ENCODE data around the gene PABPN1. TPM values are rescaled to one million over a fixed set of nuclear protein-coding genes. Genes with fewer than 3 reads are reported as not detected.

PABPN1 gene
- total RNA-seq, 8 experiments from 2014 or later: 57.2 to 162 (median 91.9) TPM

DNA sequence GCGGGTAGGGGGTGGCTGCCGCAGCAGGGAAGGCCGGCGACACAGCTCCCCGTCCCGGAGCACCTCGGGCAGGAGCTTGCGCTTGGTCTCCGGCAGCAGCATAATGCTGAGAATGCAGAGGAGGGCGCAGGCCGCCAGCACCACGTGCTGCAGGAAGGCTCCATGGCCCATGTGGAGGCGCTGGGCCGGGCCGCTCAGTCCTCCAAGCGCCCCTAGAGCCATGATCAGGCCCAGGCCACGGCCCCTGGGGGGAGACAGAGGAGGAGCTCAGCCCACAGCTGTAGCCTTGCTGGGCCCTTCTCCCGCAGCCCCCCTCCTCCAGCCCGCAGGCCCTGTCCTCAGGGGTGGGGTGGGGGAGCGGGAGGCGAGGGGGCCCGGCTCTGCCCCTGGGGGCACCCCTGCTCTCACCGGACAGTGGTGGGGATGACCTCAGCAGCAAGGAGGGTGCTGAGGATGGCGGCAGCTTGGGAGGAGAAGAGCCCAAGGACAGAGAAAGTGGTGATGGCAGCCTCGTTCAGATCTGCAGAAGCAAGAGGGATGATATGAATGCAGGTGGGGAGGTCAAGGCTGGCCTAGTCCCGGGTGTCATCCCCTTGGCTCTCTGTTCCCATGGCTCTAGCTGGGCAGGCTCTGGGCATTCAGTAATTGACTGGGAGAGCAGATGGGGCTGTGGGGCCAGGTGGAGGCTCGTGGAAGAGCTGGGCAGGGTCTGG lies 25.6 kb downstream of the PABPN1 start:
- in situ Hi-C loops (cut with MboI; ENCODE audit: low pct_unique_long_range_greater_than_20kb in 2 of 9, low sequenced_read_pairs in 9 of 9, unreplicated experiment in 9 of 9): loop anchor here in 4 of 9 experiments (25.0 kb wide), 2 partner anchors 115 to 215 kb away; partner anchors contain the start of genes AP1G2 (in 2 of the 4), NGDN (in 2 of the 4), THTPA (in 2 of the 4) and ZFHX2 (in 2 of the 4)
- no peak overlapping the region for H3K27ac ChIP-seq
- H3K4me3 ChIP-seq: no peak overlapping the region
- ATAC-seq (replicated peaks in 6 of 8): peak in 5 of 8 experiments; percentile 7 to 35 (median 29)
- peaks cover 0 to 10% of the 10 kb centered on the region in 2 donors for H3K4me1 ChIP-seq (replicated peaks in 1 of 2)
- no CpG with 5 or more reads among the region's 27 CpGs for WGBS, 10 experiments

DNA sequence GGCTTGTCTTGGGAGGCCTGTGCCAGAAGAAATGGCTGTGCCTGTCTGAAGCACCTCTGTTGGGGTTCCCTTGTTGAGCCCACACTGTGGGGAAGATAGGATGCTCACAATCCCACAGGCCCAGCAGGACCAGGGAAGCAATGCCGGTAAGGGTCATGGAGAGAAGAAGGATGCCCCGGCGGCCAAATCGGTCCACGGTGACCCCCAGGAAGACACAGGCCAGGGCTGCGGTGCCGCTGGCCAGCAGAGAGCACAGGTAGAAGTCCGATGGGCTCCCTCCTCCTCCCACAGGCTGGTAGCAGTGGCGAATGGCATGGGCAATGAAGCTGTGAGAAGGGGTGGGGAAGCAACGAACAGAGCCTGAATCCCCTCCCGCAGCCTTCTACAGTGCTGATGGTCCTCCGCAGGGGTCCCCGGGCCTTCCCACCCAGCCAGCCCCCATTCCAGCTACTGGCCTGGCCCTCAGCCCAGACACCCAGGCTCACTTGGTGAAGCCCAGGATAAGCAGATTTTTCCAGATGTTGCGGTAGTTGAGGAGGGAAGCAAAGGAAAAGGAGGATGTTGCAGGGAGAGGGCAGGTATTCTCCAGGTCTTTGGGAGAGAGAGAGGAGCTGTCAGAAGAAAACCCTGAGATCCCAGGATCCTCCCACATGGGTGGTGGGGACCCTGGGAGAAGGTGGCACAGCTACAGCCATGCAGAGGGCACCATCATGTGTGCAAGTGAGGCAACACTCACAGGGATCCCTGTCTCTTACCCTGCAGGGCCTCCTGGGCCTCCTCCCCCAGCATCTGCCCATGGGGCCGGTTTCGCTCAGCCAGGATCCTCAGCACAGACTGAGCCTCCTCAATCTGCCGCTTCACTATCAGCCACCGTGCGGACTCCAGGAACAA lies 26.4 kb downstream of the PABPN1 start:
- Histone ChIP-seq H3K4me1 (replicated peaks in 1 of 2) (peaks cover 0 to 10% of the 10 kb centered on the region in 2 donors), H3K27ac (no peak overlapping the region), H3K4me3 (no peak overlapping the region)
- no peak for ATAC-seq (replicated peaks in 6 of 8)
- in situ Hi-C loops (cut with MboI; ENCODE audit: low pct_unique_long_range_greater_than_20kb in 2 of 9, low sequenced_read_pairs in 9 of 9, unreplicated experiment in 9 of 9): loop anchor here in 4 of 9 experiments (25.0 kb wide), 2 partner anchors 115 to 215 kb away; partner anchors contain the start of genes AP1G2 (in 2 of the 4), NGDN (in 2 of the 4), THTPA (in 2 of the 4) and ZFHX2 (in 2 of the 4)
- WGBS, 10 experiments: 87 to 100% (median 89%) methylated on average over 1 to 7 of the region's 19 CpGs; no CpG with 5 or more reads in 6 of the 10 experiments

DNA sequence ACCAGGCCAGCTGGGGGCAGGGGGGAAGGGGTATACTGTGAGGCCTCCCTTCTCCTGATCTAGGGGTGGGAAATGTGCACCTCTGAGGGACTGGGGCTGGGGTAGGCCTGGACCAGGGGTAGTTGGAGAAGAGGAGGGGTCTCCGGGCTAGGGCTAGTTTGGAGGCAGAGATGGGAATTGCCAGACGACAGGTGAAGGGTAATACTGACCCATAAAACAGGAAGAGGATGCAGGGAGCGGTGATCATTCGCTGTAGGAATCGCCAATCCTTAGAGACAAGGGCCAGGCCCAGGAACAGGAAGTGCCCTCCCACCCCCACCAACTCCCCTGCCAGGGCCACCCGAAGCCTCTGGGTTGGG lies 27.0 kb downstream of the PABPN1 start:
- Histone ChIP-seq H3K27ac (no peak overlapping the region), H3K4me3 (no peak overlapping the region), H3K4me1 (replicated peaks in 1 of 2) (peaks cover 0 to 10% of the 10 kb centered on the region in 2 donors)
- in situ Hi-C loops (cut with MboI; ENCODE audit: low pct_unique_long_range_greater_than_20kb in 2 of 9, low sequenced_read_pairs in 9 of 9, unreplicated experiment in 9 of 9): loop anchor here in 4 of 9 experiments (25.0 kb wide), 2 partner anchors 114 to 214 kb away; partner anchors contain the start of genes AP1G2 (in 2 of the 4), NGDN (in 2 of the 4), THTPA (in 2 of the 4) and ZFHX2 (in 2 of the 4)
- no peak for ATAC-seq (replicated peaks in 6 of 8)
- 60 to 100% methylated on average over 1 of the region's 6 CpGs; no CpG with 5 or more reads in 8 of the 10 experiments for WGBS, 10 experiments

DNA sequence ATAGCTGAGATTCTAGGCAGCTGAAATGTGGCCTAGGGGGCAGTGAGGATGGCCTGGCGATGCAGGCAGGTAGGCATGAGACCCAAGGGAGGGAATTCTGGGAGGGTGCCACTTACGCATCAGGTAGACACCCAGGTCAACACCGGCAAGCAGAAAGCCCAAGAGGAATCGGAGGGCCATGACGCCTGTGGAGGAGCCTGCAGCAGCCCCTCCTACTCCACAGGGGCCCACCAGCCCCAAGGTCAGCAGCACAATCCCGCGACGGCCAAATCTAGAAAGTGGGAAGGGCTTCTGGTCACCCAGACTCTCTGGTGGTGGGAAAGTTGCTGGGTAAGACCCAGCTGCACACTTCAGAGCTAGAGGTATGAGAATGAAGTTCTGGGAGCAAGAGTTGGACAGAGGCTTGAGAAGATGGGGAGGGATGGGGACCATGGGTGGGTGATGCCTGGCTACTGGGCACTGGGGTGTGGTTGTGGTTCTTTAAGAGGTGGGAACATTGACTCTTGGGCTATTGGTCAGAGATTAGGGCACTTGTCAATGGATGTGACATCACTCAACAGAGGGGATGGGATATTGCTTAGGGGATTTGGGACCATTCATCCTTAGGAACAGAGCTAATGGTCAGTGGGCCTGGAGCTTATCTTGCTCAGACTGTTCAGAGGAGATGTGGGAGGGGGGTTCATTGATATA lies 28.0 kb downstream of the PABPN1 start:
- peaks cover 0 to 10% of the 10 kb centered on the region in 2 donors for H3K4me1 ChIP-seq (replicated peaks in 1 of 2)
- WGBS, 10 experiments: 67 to 92% (median 86%) methylated on average over 1 to 4 of the region's 8 CpGs; no CpG with 5 or more reads in 3 of the 10 experiments
- ATAC-seq (replicated peaks in 6 of 8): no peak
- no peak overlapping the region for H3K27ac ChIP-seq
- in situ Hi-C loops (cut with MboI; ENCODE audit: low pct_unique_long_range_greater_than_20kb in 2 of 9, low sequenced_read_pairs in 9 of 9, unreplicated experiment in 9 of 9): loop anchor here in 4 of 9 experiments (25.0 kb wide), 2 partner anchors 113 to 213 kb away; partner anchors contain the start of genes AP1G2 (in 2 of the 4), NGDN (in 2 of the 4), THTPA (in 2 of the 4) and ZFHX2 (in 2 of the 4)
- no peak overlapping the region for H3K4me3 ChIP-seq

DNA sequence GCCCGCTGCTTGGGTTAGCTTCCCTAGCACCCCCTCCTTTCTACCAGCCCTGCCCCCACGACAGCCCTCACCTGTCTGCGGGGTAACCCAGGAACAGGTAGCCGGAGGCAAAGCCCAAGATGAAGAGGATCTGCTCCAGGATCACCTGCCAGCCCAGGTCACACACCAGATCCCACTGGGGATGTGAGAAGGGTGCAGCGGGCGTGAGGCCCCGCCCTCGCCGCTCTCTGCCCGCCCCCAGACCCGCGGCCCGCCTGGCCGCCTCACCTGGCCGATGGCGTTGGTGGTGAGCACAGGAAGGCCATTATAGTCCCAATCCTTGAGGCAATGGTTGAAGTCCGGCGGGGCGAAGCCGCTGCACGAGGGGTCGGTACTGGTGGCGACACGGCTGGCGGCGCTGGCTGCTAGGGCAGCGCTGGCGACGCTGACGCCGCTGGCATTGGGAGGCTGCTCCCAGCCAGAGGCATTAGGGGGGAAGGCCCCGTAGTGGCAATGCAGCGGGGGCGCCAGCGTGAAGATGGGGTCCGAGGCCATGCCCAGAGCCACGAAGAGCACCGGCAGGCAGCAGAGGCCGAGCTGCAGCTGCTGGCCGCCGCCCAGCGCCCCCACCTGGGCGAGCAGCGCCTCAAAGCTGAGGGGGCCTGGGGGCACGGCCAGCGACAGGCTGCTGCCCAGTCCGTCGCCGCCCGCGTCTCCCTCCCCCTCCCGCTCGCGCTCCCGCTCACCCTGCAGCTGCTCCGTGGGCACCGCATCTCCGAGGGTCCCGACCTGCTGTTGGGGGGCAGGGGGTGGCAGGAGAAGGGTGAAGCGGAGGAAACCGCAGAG lies 30.6 kb downstream of the PABPN1 start:
- ATAC-seq (replicated peaks in 6 of 8): peak; percentile 17 to 82 (median 76)
- in situ Hi-C loops (cut with MboI; ENCODE audit: low pct_unique_long_range_greater_than_20kb in 2 of 9, low sequenced_read_pairs in 9 of 9, unreplicated experiment in 9 of 9): no loop called here
- WGBS, 10 experiments: 40 to 83% (median 55%) methylated on average over 1 to 2 of the region's 61 CpGs; no CpG with 5 or more reads in 6 of the 10 experiments
- Histone ChIP-seq H3K27ac (peak overlapping the region; percentile 81 to 82), H3K4me3 (peak overlapping the region; percentile 55 to 91 (median 73)), H3K4me1 (replicated peaks in 1 of 2) (peaks cover 0 to 3% of the 10 kb centered on the region in 2 donors)

DNA sequence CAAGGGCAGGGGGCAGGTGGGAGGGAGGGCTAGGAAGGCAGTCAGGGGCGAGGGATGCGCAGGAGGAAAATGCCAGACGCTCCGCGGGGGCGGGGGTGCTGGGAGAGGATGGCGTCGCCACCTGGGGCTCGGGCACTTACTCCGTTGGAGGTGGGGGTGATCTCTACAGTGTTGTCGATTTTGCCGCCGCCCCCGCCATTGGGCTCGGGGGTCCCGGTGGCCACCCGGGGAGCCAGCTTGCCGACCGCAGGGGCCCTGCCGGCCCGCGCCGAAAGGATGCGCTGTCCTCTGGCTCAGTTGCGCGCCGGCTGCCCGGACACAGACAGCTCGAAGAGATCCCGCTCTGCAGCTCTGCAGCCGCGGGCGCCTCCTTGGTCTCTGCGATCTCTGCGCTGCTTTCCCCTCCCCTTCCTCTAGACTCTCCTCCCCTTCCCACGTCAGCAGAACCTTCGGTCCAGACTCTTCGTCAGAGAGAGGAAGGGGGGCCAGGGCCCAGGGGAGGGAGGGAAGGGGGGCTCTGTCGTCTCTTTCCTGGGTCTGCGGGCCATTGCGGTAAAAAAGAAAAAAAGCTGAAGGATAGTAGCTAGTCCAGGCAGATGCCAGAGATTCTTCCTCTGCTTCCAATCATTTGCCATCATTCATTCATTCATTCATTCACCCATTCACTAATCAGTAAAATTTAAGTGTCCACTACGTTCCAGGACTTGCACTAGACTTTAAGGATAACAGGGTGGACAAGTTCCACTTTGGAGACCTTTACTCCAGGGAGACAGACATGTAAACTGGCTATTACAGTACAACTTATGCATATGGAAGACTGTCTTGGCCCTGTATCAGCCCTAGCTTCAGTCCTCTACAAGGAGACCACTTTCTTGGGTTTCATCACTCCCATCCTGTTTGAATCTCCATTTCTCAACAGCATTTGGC lies 31.5 kb downstream of the PABPN1 start, which contains the start of gene SLC22A17:
TSS of gene SLC22A17 (minus strand) at position 382 of the 927 bp plus-strand sequence.
- in situ Hi-C loops (cut with MboI; ENCODE audit: low pct_unique_long_range_greater_than_20kb in 2 of 9, low sequenced_read_pairs in 9 of 9, unreplicated experiment in 9 of 9): no loop called here
- WGBS, 10 experiments: 0% methylated on average over 1 to 4 of the region's 42 CpGs; no CpG with 5 or more reads in 7 of the 10 experiments
- ATAC-seq (replicated peaks in 6 of 8): peak; percentile 90 to 99 (median 93)
- H3K4me3 ChIP-seq: peak within 1 kb of the TSS; percentile 55 to 91 (median 73)
- H3K27ac ChIP-seq: peak within 1 kb of the TSS; percentile 81 to 82
- H3K4me1 ChIP-seq (replicated peaks in 1 of 2): peaks cover 0 to 3% of the 10 kb centered on the region in 2 donors

DNA sequence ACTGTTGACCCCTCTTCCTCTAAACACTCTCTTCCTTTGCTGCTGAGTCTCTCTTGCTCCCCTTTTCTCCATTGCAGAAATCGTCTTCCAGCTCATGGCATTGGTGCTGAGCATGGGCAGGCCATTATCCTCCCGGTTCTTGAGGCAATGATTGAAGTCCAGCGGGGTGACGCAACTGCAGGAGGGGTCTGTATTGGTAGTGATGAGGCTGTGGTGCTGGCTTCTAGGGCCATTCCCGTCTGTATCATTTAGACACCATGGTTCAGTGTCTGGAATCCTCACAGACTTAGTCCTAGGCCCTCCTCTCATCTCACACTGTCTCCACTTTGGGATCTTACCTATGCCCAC lies 32.1 kb downstream of the PABPN1 start:
- peak overlapping the region in 2 of 5 donors; percentile 80 to 91 for H3K4me3 ChIP-seq
- H3K27ac ChIP-seq: no peak overlapping the region
- 30 to 100% (median 80%) methylated on average over 1 to 4 of the region's 5 CpGs; no CpG with 5 or more reads in 3 of the 10 experiments for WGBS, 10 experiments
- no peak for ATAC-seq (replicated peaks in 6 of 8)
- peaks cover 0 to 3% of the 10 kb centered on the region in 2 donors for H3K4me1 ChIP-seq (replicated peaks in 1 of 2)
- in situ Hi-C loops (cut with MboI; ENCODE audit: low pct_unique_long_range_greater_than_20kb in 2 of 9, low sequenced_read_pairs in 9 of 9, unreplicated experiment in 9 of 9): no loop called here

DNA sequence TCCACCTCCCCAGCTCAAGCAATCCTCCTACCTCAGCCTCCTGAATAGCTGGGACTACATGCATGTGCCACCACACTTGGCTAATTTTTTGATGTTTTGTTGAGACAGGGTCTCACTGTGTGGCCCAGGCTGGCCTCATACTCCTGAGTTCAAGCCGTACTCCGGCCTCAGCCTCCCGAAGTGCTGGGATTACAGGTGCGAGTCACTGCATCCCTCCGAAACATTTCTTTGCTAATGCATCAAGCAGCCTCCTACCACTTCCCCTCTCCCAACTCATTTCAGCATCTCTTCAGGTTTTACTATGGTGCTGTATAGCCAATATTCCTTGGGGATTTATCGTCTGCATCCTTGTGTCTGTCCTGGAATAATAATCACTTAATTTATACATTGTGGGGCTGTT lies 33.7 kb downstream of the PABPN1 start:
- Histone ChIP-seq H3K4me1 (replicated peaks in 1 of 2) (peaks cover 0 to 7% of the 10 kb centered on the region in 2 donors), H3K27ac (no peak overlapping the region), H3K4me3 (no peak overlapping the region)
- WGBS, 10 experiments: 42 to 100% (median 100%) methylated on average over 2 to 4 of the region's 6 CpGs; no CpG with 5 or more reads in 5 of the 10 experiments
- in situ Hi-C loops (cut with MboI; ENCODE audit: low pct_unique_long_range_greater_than_20kb in 2 of 9, low sequenced_read_pairs in 9 of 9, unreplicated experiment in 9 of 9): no loop called here
- no peak for ATAC-seq (replicated peaks in 6 of 8)

DNA sequence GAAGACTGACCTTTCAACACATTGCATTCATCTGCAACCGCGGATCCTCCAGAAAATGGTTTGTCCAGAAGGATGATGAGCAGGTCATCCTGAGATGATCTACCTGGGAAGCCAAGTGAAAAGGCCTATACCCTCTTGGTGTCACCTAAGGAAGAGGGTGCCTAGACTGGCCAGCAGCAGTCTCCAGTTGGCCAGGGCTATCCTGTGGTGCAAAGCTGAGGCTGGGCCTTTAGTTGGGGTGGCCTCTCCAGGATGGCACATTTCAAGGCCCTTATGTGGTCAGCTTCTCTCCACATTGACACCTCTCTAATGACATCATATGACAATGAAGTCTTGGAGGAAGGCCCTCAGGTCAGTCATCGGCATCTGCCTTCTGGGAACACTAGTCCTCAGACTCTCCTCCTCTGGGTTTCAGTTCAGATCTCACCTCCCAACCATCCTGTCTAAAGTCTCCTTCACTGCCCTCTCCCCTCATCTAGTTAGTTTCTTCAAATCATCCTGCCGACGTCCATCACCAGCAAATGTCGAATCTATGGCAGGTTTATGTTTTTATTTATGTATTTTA lies 34.7 kb downstream of the PABPN1 start:
- no peak overlapping the region for H3K27ac ChIP-seq
- WGBS, 10 experiments: 64 to 100% (median 74%) methylated on average over 1 to 4 of the region's 6 CpGs; no CpG with 5 or more reads in 2 of the 10 experiments
- H3K4me3 ChIP-seq: no peak overlapping the region
- peaks cover 0 to 16% of the 10 kb centered on the region in 2 donors for H3K4me1 ChIP-seq (replicated peaks in 1 of 2)
- in situ Hi-C loops (cut with MboI; ENCODE audit: low pct_unique_long_range_greater_than_20kb in 2 of 9, low sequenced_read_pairs in 9 of 9, unreplicated experiment in 9 of 9): no loop called here
- no peak for ATAC-seq (replicated peaks in 6 of 8)

DNA sequence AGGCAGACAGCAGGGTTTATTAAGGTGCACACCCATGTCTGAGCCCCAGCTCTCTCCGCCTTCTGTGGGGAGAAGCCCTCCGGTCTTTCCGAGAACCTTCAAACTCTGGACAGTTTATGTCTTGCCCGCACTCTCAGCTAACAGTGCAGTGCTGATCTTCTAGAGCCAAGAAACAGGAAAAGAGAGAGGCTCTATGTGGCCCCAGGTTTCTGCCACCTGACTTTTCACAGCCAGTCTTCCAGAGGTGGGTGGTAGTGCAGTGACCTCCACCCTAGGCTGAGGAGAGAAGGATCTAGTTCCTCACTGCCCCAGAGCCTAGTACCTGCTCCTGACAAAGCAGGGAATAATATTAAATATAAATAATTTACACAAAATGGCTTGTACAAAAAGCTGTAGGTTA lies 35.4 kb downstream of the PABPN1 start:
- 79 to 100% (median 92%) methylated on average over 1 to 4 of the region's 4 CpGs; no CpG with 5 or more reads in 5 of the 10 experiments for WGBS, 10 experiments
- in situ Hi-C loops (cut with MboI; ENCODE audit: low pct_unique_long_range_greater_than_20kb in 2 of 9, low sequenced_read_pairs in 9 of 9, unreplicated experiment in 9 of 9): no loop called here

More for the DNA sequence above, 35.4 kb downstream of the PABPN1 start:
- H3K4me3 ChIP-seq: no peak overlapping the region
- peaks cover 0 to 18% of the 10 kb centered on the region in 2 donors for H3K4me1 ChIP-seq (replicated peaks in 1 of 2)
- ATAC-seq (replicated peaks in 6 of 8): no peak
- no peak overlapping the region for H3K27ac ChIP-seq
